Suprapubic skin (tissue), 4 donors: ENCODE measurements around the gene ETS1.

Source experiments
- EP300 ChIP-seq: sonication (generic); formaldehyde crosslinking; IDR thresholded peaks from one replicate; pipeline ENCODE4 v1.6.1; 2017; ENCODE audit warnings: antibody characterized with exemption
- POLR2A ChIP-seq, 2 donors: fragments of 450-650 bp; IDR thresholded peaks; one replicate each; pipeline ENCODE4 v1.6.1; 2017; ENCODE audit warnings: antibody characterized with exemption in 2 of 2, mild to moderate bottlenecking in 2 of 2, moderate library complexity in 2 of 2
- POLR2AphosphoS5 ChIP-seq, 3 donors: sonication (generic); formaldehyde crosslinking; IDR thresholded peaks; one replicate each; pipeline ENCODE4 v1.6.1; 2017; ENCODE audit warnings: antibody characterized with exemption in 3 of 3
- TF ChIP-seq, protein P1 (sequence below), 2 donors: fragments of 200-600 bp in 1 of 2; fragments of 450-650 bp in 1 of 2; sonication (generic) in 1 of 2; IDR thresholded peaks; one replicate each; pipeline ENCODE4 v1.5.1; 2016 to 2019; ENCODE audit warnings: antibody characterized with exemption in 2 of 2, mild to moderate bottlenecking in 1 of 2, moderate library complexity in 1 of 2

DNA sequence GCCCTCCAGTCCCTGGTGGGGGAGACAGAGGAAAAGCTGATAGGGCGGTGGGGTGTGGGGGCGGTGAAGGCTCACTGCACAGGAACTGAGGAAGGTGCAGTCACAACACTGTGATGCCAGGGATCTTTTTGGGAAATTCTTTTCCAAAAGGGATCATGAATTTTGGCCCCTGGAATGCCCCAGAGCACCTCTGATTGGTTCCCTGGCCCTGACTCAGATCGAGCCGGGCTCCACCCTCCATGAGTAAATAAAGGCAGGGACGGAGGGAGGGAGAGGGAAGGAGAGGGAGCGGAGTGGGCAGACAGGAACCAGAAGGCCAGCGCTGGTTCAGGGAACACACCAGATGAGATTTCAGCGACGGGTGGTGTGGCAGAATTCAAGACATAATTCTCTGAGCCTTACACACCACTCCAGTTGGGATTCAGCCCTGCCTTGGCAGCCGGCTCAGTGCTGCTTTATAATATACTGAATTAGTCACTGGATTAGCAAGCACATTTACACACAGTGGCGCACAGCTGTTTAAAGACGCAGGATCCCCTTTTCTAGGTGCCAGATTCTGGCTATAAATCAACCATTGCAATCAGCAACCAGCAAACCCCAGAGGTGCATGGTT is 80.3 kb downstream of the ETS1 start:
- TF ChIP-seq, protein P1, sequence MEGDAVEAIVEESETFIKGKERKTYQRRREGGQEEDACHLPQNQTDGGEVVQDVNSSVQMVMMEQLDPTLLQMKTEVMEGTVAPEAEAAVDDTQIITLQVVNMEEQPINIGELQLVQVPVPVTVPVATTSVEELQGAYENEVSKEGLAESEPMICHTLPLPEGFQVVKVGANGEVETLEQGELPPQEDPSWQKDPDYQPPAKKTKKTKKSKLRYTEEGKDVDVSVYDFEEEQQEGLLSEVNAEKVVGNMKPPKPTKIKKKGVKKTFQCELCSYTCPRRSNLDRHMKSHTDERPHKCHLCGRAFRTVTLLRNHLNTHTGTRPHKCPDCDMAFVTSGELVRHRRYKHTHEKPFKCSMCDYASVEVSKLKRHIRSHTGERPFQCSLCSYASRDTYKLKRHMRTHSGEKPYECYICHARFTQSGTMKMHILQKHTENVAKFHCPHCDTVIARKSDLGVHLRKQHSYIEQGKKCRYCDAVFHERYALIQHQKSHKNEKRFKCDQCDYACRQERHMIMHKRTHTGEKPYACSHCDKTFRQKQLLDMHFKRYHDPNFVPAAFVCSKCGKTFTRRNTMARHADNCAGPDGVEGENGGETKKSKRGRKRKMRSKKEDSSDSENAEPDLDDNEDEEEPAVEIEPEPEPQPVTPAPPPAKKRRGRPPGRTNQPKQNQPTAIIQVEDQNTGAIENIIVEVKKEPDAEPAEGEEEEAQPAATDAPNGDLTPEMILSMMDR (IDR thresholded peaks at IDR 0.05) = no peak
- TF ChIP-seq POLR2AphosphoS5 (IDR thresholded peaks at IDR 0.05) = peak in 2 of 3 donors; percentile 49 to 59
- peak in 1 of 2 donors; percentile 42 for TF ChIP-seq POLR2A (IDR thresholded peaks at IDR 0.05)
- no peak for TF ChIP-seq EP300
